ENCODE results near the gene PAEP.
"Not testable (repeated sequence)": the region's sequence is repeated elsewhere in the genome, so short reads cannot be mapped to it uniquely, and the experiment has no call there.

PAEP gene

DNA sequence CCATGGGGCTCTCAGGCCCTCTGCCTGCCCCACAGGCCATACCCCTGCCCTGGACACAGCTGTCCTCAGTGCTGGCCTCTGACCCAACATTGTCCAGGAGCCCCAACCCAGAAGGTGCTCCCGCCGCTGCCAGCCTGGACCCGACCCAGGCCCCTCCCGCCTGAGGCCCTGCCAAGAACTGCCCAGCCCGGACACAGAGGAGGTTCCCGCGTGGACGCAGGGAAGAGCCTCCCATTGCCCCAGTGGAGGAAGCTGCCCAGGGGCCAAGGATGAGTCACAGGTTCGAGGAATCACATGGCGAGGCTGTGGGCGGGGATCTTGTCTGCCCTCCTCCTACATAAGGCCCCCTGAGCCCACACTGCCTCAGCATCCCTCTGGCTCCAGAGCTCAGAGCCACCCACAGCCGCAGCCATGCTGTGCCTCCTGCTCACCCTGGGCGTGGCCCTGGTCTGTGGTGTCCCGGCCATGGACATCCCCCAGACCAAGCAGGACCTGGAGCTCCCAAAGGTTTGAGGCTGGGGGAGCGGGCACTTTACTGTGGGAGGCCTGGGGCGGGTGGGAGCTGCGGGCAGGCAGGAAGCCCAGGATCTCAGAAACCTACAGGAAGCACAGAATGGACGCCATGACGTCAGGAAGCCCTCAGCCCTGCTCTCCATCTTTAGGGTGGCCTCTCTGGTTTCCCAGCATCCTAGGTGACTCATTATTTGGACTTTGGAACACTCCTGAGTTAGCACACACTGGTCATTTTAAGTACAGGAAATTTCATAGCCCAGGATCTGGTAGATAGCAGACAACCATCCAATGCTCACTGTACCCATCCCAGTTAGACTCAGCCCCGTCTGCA is at the start of gene PAEP:
Gene PAEP (plus strand): TSS at position 366 of the 844 bp plus-strand sequence.
- H3K4me3 ChIP-seq (ENCODE audit: low read length): no peak within 1 kb of the TSS
- DNase-seq (ENCODE audit: low read depth): no peak
- no peak for TF ChIP-seq CTCF (conservative IDR thresholded peaks at IDR 0.05; ENCODE audit: low read depth, low read length)

DNA sequence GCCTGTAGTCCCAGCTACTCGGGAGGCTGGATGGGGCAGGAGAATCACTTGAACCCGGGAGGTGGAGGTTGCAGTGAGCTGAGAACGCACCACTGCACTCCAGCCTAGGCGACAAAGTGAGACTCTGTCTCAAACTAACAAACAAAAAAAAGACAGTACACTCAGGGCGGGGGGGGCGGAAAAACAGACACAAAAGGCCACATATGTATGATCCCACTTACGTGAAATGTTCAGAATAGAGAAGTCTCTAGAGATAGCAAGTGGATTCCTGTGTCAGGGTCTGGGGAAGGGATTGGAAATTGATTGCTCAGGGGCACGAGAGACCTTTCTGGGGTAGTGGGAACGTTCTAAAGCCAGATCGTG is 49.3 kb upstream of the PAEP start:
- no peak for DNase-seq (ENCODE audit: low read depth)
- H3K4me3 ChIP-seq (ENCODE audit: low read length): no peak overlapping the region
- TF ChIP-seq CTCF (conservative IDR thresholded peaks at IDR 0.05; ENCODE audit: low read depth, low read length): no peak

- DNase-seq (ENCODE audit: low read depth): no peak
- TF ChIP-seq CTCF (conservative IDR thresholded peaks at IDR 0.05; ENCODE audit: low read depth, low read length): no peak
Measured at GRCh38 chr9:135512904-135513303, 48.7 kb upstream of the PAEP start.

DNA sequence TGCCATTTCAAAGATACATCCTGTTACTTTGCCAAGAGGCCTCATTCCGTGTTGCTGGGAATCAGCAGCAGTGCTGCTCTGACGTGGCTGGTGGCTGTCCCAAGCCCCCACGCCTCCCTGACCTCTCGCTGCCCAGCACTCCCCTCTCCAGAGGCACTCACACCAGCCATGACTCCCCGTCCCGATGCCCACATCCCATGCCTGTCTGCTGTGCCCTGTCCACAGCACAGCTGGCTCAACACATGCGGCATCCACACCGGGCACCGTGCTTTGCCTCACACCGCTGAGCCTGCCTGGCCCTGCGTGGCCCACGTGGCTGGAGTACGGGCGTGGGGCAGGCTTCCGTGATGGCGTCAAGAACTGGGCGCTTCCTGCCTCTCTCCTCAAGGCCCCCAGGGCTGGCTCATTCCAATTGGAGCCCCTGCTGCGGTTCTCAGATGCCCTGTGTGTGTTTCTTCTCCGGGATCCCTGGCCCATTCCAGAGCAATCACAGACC is 48.2 kb upstream of the PAEP start:
- H3K4me3 ChIP-seq (ENCODE audit: low read length): no peak overlapping the region
- no peak for DNase-seq (ENCODE audit: low read depth)
- no peak for TF ChIP-seq CTCF (conservative IDR thresholded peaks at IDR 0.05; ENCODE audit: low read depth, low read length)

More at GRCh38 chr9:135512904-135513303, 48.7 kb upstream of the PAEP start:
- no peak overlapping the region for H3K4me3 ChIP-seq (ENCODE audit: low read length)

- DNase-seq (ENCODE audit: low read depth): not testable (repeated sequence)
Measured at GRCh38 chr9:135513906-135514305, 47.6 kb upstream of the PAEP start.

GRCh38 chr9:135514342-135515082 is 47.0 kb upstream of the PAEP start:
- TF ChIP-seq CTCF (conservative IDR thresholded peaks at IDR 0.05; ENCODE audit: low read depth, low read length): no peak
- H3K4me3 ChIP-seq (ENCODE audit: low read length): no peak overlapping the region
- DNase-seq (ENCODE audit: low read depth): no peak

More at GRCh38 chr9:135513906-135514305, 47.6 kb upstream of the PAEP start:
- H3K4me3 ChIP-seq (ENCODE audit: low read length): not testable (repeated sequence)

DNA sequence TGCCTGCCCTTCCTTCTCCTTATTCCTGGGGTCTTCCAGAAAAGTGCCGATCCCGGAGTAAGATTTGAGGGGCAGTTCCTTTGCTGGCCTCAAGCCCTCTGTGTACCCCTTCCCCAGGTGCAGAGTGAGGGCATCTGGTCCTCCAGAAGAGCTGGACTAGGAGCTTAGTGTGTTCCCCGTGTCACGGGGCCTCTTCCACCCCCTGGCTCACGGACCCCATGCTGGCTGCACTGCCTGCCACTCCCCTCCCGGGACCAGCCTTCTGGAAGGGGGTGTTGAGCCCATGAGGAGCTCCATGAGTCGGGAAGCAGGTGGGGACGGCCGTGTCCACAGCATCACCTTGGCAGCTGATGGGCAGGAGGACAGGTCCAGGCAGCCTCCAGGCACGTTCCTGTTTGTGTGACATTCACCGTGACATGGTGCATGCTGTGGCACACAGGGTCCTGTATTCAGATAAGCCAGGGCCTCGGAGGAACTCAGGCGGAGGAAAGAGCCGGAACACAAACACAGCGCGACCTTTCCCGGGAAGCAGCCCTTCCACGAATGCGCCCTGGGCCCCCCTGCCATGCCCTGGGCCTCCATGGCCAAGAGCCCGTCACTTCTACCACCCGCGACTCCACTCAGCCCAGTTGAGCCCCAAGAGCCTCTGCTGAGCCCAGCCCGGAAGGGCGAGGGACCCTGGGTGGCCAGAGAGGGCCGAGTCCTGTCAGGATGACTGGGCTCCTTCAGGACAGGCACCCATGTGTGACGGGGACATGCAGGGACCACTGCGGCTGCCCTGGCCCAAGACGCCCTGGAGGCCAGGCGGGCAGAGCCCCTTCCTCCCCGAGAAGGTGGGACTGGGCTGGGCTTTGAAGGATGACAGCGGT is 46.2 kb upstream of the PAEP start:
- no peak for TF ChIP-seq CTCF (conservative IDR thresholded peaks at IDR 0.05; ENCODE audit: low read depth, low read length)
- no peak for DNase-seq (ENCODE audit: low read depth)
- H3K4me3 ChIP-seq (ENCODE audit: low read length): no peak overlapping the region
